HepG2 (cell line): ENCODE measurements around the gene GGA3. TPM values are rescaled to one million over a fixed set of nuclear protein-coding genes. Genes with fewer than 3 reads are reported as not detected.

Experiments used
- ATAC-seq: fragments of 200-7000 bp; cut with Tn5 transposase; 3 replicates; pipeline ENCODE4 v1.9.1; 2020; ENCODE audit warnings: mild to moderate bottlenecking, moderate library complexity
- BruUV-seq: library from RNA; stranded (reverse); fragments of 400-500 nt; replicated peaks from 2 replicates; lab custom pipeline; 2021; lab: Mats Ljungman, UMichigan
- CTCF ChIA-PET: fragments of 300-600 bp; formaldehyde crosslinking; extraction: SDS; loops from one replicate; lab custom pipeline; 2021; ENCODE audit warnings: low total read pairs, inconsistent platforms, low intra/inter-chr PET ratio; lab: Yijun Ruan, JAX
- POLR2A ChIA-PET: fragments of 350-600 bp; sonication (Branson Sonifier 250); formaldehyde crosslinking; loops from one replicate; lab custom pipeline; 2020; ENCODE audit warnings: antibody characterized with exemption, inconsistent platforms; lab: Yijun Ruan, JAX
- DNase-seq: peaks from one replicate; pipeline ENCODE4 v3.0.0-alpha.2; 2015; ENCODE audit warnings: low spot score
- FAIRE-seq: peaks from 3 replicates; lab custom pipeline; 2011; peaks lifted over from hg19 to GRCh38; lab: Jason Lieb, UNC
- H2AFZ ChIP-seq: one replicate; pipeline ENCODE4 v1.6.1; 2011; ENCODE audit warnings: low read length, inconsistent platforms
- H3K27ac ChIP-seq: fragments of 300-600 bp; 3 replicates; pipeline ENCODE4 v1.8.0; 2011; ENCODE audit warnings: mixed run types, mild to moderate bottlenecking, mixed read lengths, low read length, inconsistent platforms; ENCODE audit not compliant: insufficient read depth; ENCODE audit errors: extremely low read length
- H3K27me3 ChIP-seq, 2 experiments: fragments of 200-600 bp in 1 of 2; 2 replicates in 1 of 2; 3 replicates in 1 of 2; pipeline versions ENCODE4 v1.6.0 to v1.8.0; 2011; ENCODE audit warnings: low read length in 2 of 2, mild to moderate bottlenecking in 2 of 2, moderate library complexity in 2 of 2, inconsistent platforms in 1 of 2; ENCODE audit not compliant: insufficient read depth in 2 of 2, control insufficient read depth in 1 of 2
- H3K36me3 ChIP-seq, 2 experiments: fragments of 200-600 bp in 1 of 2; replicated peaks in 1 of 2; 2 replicates in 1 of 2; 3 replicates in 1 of 2; pipeline versions ENCODE4 v1.5.1 to v1.8.0; 2011; ENCODE audit warnings: low read length in 2 of 2, inconsistent platforms in 1 of 2; ENCODE audit not compliant: insufficient read depth in 2 of 2, control insufficient read depth in 1 of 2
- H3K4me1 ChIP-seq: 2 replicates; pipeline ENCODE4 v1.5.1; 2012; ENCODE audit warnings: low read length, inconsistent platforms; ENCODE audit not compliant: insufficient read depth
- H3K4me2 ChIP-seq: 2 replicates; pipeline ENCODE4 v1.6.0; 2011; ENCODE audit warnings: low read depth, low read length, inconsistent platforms
- H3K4me3 ChIP-seq, 3 experiments: fragments of 200-600 bp in 1 of 3; sonication (generic), shearing (Covaris generic) in 1 of 3; replicated peaks in 1 of 3; 2 replicates each; pipeline ENCODE4 v1.5.1; 2011 to 2016; ENCODE audit warnings: low read length in 3 of 3, inconsistent platforms in 2 of 3, low read depth in 2 of 3, mild to moderate bottlenecking in 2 of 3, control low read depth in 1 of 3, mixed read lengths in 1 of 3; ENCODE audit not compliant: insufficient read depth in 1 of 3
- H3K79me2 ChIP-seq: one replicate; pipeline ENCODE4 v1.6.1; 2011; ENCODE audit warnings: low read length, inconsistent platforms; ENCODE audit not compliant: insufficient read depth
- H3K9ac ChIP-seq: 2 replicates; pipeline ENCODE4 v1.6.0; 2011; ENCODE audit warnings: mild to moderate bottlenecking, low read depth, low read length, inconsistent platforms; ENCODE audit not compliant: insufficient read depth
- H3K9me3 ChIP-seq: 2 replicates; pipeline ENCODE4 v1.5.1; 2012; ENCODE audit warnings: mild to moderate bottlenecking, low read length
- H4K20me1 ChIP-seq: 2 replicates; pipeline ENCODE4 v1.6.0; 2011; ENCODE audit warnings: inconsistent platforms, mild to moderate bottlenecking, low read length, moderate library complexity; ENCODE audit not compliant: insufficient read depth
- AGO1 ChIP-seq: fragments of 200-400 bp; formaldehyde crosslinking; IDR thresholded peaks from 2 replicates; pipeline ENCODE4 v1.6.1; 2017; ENCODE audit warnings: mild to moderate bottlenecking, low read depth, low read length, moderate library complexity; ENCODE audit not compliant: poor library complexity, severe bottlenecking
- AGO2 ChIP-seq: fragments of 200-400 bp; formaldehyde crosslinking; optimal IDR thresholded peaks from 2 replicates; pipeline ENCODE3; 2017; ENCODE audit warnings: mild to moderate bottlenecking, low read depth, low read length, moderate library complexity
- MYC ChIP-seq: sonication (generic); formaldehyde crosslinking; IDR thresholded peaks from 2 replicates; pipeline ENCODE4 v1.9.0; 2021; ENCODE audit warnings: missing genetic modification reagents, borderline replicate concordance
- NR2F2 ChIP-seq: IDR thresholded peaks from 2 replicates; pipeline ENCODE4 v1.6.1; 2012; ENCODE audit warnings: low read depth, inconsistent platforms, borderline replicate concordance
- POLR2G ChIP-seq: fragments of 200-400 bp; formaldehyde crosslinking; IDR thresholded peaks from 2 replicates; pipeline ENCODE4 v1.6.1; 2018; ENCODE audit warnings: mild to moderate bottlenecking, low read depth, low read length, moderate library complexity
- RFX3 ChIP-seq: IDR thresholded peaks from 2 replicates; pipeline ENCODE4 v1.6.1; 2016; ENCODE audit warnings: missing biosample characterization, missing genetic modification reagents
- SOX13 ChIP-seq, 3 experiments: fragments of 450-650 bp in 1 of 3; sonication (generic) in 1 of 3; formaldehyde crosslinking in 1 of 3; IDR thresholded peaks in 2 of 3; conservative IDR thresholded peaks in 1 of 3; 2 replicates each; pipeline versions ENCODE4 v1.5.0 to v1.6.1; 2016 to 2020; ENCODE audit warnings: antibody characterized with exemption in 1 of 3, mild to moderate bottlenecking in 1 of 3, missing compliant biosample characterization in 1 of 3, missing genetic modification reagents in 1 of 3, moderate library complexity in 1 of 3
- SSRP1 ChIP-seq: IDR thresholded peaks from 2 replicates; pipeline ENCODE4 v1.6.1; 2016; ENCODE audit warnings: control low read depth
- TOPORS ChIP-seq: sonication (generic); formaldehyde crosslinking; IDR thresholded peaks from 2 replicates; pipeline ENCODE4 v1.8.0; 2023; ENCODE audit warnings: mild to moderate bottlenecking, missing genetic modification reagents
- ZFAT ChIP-seq: sonication (generic); formaldehyde crosslinking; conservative IDR thresholded peaks from 2 replicates; pipeline ENCODE4 v1.8.1; 2023; ENCODE audit warnings: missing genetic modification reagents, inconsistent platforms
- ZNF335 ChIP-seq: sonication (generic); formaldehyde crosslinking; IDR thresholded peaks from 2 replicates; pipeline ENCODE4 v1.4.0; 2020; ENCODE audit warnings: missing genetic modification reagents
- WGBS: methylation state at CpG from one replicate; pipeline ENCODE4 v1.1.6; 2017; ENCODE audit warnings: low lambda C conversion rate; 5-methylcytosine and 5-hydroxymethylcytosine counted together
- in situ Hi-C: cut with HindIII; loops from 2 replicates; pipeline ENCODE4 v1.10.0; 2017; ENCODE audit warnings: low pct_unique_long_range_greater_than_20kb; ENCODE audit not compliant: extremely low pct_ligation_motif_present
- intact Hi-C: fragments of 100-400 bp; cut with micrococcal nuclease; formaldehyde crosslinking; loops from one replicate; pipeline ENCODE4 v1.10.0; 2022; ENCODE audit not compliant: unreplicated experiment
- polyA plus RNA-seq, 8 experiments: library from polyadenylated mRNA; depleted of rRNA in 3 of 8; stranded (reverse) in 7 of 8; unstranded in 1 of 8; fragments of >200 nt; fragmentation: Illumina TruSeq in 4 of 8; extraction: Trizol in 4 of 8; gene quantifications; 2 replicates each; pipeline versions ENCODE4 v1.2.1 to v1.2.3, GENCODE V29; 2011 to 2016; ENCODE audit warnings: low read depth in 4 of 8, missing spikeins in 1 of 8, mixed read lengths in 1 of 8; ENCODE audit not compliant: insufficient read depth in 1 of 8
- total RNA-seq, 5 experiments: library from RNA; depleted of rRNA; stranded (reverse); fragments of >200 nt; fragmentation: Illumina TruSeq; extraction: Trizol; gene quantifications; 2 replicates each; pipeline ENCODE4 v1.2.3, GENCODE V29; 2016; ENCODE audit warnings: low read depth in 1 of 5
- TF ChIP-seq, protein P1 (sequence below): sonication (generic); formaldehyde crosslinking; IDR thresholded peaks from 2 replicates; pipeline ENCODE4 v1.4.0; 2020; ENCODE audit warnings: mild to moderate bottlenecking, missing genetic modification reagents

Gene GGA3
- total and polyA plus RNA-seq, 2 of the 13 experiments (the other 11 are each of a cell fraction or from before 2014, with no cell fraction given), result 28.4 to 43.7 TPM

- Histone ChIP-seq H4K20me1 (no peaks in the 10 kb centered on the region), H2AFZ (no peak overlapping the region), H3K36me3 (peaks cover 71 to 93% of the 10 kb centered on the region in 2 experiments), H3K27ac (no peak overlapping the region), H3K4me3 (no peak overlapping the region), H3K4me1 (no peaks in the 10 kb centered on the region), H3K79me2 (no peaks in the 10 kb centered on the region), H3K9me3 (no peaks in the 10 kb centered on the region), H3K4me2 (no peak overlapping the region), H3K27me3 (no peaks in the 10 kb centered on the region), H3K9ac (no peak overlapping the region)
- TF ChIP-seq, protein P1, sequence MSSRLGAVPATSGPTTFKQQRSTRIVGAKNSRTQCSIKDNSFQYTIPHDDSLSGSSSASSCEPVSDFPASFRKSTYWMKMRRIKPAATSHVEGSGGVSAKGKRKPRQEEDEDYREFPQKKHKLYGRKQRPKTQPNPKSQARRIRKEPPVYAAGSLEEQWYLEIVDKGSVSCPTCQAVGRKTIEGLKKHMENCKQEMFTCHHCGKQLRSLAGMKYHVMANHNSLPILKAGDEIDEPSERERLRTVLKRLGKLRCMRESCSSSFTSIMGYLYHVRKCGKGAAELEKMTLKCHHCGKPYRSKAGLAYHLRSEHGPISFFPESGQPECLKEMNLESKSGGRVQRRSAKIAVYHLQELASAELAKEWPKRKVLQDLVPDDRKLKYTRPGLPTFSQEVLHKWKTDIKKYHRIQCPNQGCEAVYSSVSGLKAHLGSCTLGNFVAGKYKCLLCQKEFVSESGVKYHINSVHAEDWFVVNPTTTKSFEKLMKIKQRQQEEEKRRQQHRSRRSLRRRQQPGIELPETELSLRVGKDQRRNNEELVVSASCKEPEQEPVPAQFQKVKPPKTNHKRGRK (CRISPR knock-in tag), result 0 out of 2 replicates have a peak, but pooled peaks have one; percentile 63
- TF ChIP-seq AGO2, result peak; percentile 89
- no peak for TF ChIP-seq TOPORS (CRISPR knock-in tag)
- no peak for TF ChIP-seq NR2F2
- 0 out of 2 replicates have a peak, but pooled peaks have one; percentile 2 for TF ChIP-seq ZNF335 (CRISPR knock-in tag)
- TF ChIP-seq SSRP1 (CRISPR knock-in tag), result no peak
- TF ChIP-seq SOX13 (IDR thresholded peaks at IDR 0.05), result no peak
- no peak for TF ChIP-seq SOX13 (CRISPR knock-in tag; conservative IDR thresholded peaks at IDR 0.05 in 1 of 2, IDR thresholded peaks at IDR 0.05 in 1 of 2)
- no peak for TF ChIP-seq ZFAT
- 0 out of 2 replicates have a peak, but pooled peaks have one; percentile 41 for TF ChIP-seq POLR2G
- TF ChIP-seq AGO1, result peak; percentile 73
- no peak for TF ChIP-seq RFX3
- 0 out of 2 replicates have a peak, but pooled peaks have one; percentile 1 for TF ChIP-seq MYC (CRISPR knock-in tag)
- intact Hi-C loops (loop anchor here (5.0 kb wide), 1 partner anchor 127 kb away; no protein-coding TSS in a partner anchor), in situ Hi-C loops (no loop called here)
- no peak; the same call in 2 of the 3 replicates for ATAC-seq
- POLR2A ChIA-PET, result no interaction called here
- BruUV-seq, result no TSS peak
- CTCF ChIA-PET, result interaction anchor here (1.2 to 1.5 kb wide), 2 partner anchors 125 to 173 kb away, joined by 6 to 22 read pairs; no protein-coding TSS in a partner anchor
- WGBS, result 96% methylated on average over 11 of the region's 12 CpGs
- FAIRE-seq, result no peak
- DNase-seq, result no peak
Observed at GRCh38 chr17:75239214-75239613, 22.2 kb downstream of the GGA3 start.
